GM10248 (cell line): ENCODE data around the gene UGT2B17.

Experiments used
- CTCF ChIA-PET: fragments of 300-600 bp; sonication (Branson Sonifier 250); formaldehyde crosslinking; extraction: SDS; loops from one replicate; lab custom pipeline; 2021; ENCODE audit warnings: antibody characterized with exemption; lab: Yijun Ruan, JAX
- POLR2A ChIA-PET: fragments of 350-650 bp; sonication (Branson Sonifier 250); formaldehyde crosslinking; extraction: SDS; loops from one replicate; lab custom pipeline; 2020; ENCODE audit warnings: antibody characterized with exemption; lab: Yijun Ruan, JAX
- DNase-seq: peaks from one replicate; pipeline ENCODE4 v3.0.0; 2012; ENCODE audit errors: extremely low spot score
- TF ChIP-seq, protein P1 (sequence below): IDR thresholded peaks from 2 replicates; pipeline ENCODE4 v1.5.1; 2012; ENCODE audit warnings: mild to moderate bottlenecking, low read depth; ENCODE audit errors: extremely low read depth, missing control alignments, control extremely low read depth

UGT2B17 gene

DNA sequence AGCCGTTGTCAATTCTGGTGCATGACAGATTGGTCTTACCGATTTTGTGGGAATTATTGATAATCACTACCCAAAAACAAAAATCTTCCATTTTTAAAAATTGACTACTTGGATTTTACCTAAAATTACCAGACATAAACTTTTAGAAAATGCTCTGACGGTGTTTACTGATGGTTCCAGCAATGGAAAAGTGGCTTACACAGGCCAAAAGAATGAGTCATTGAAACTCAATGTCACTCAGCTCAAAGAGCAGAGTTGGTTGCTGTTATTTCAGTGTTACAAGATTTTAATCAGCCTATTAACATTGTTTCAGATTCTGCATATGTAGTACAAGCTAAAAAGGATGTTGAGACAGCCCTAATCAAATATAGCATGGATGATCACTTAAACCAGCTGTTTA lies 23.0 kb upstream of the UGT2B17 start:
- CTCF ChIA-PET, result no interaction called here
- DNase-seq, result no peak
- TF ChIP-seq, protein P1, sequence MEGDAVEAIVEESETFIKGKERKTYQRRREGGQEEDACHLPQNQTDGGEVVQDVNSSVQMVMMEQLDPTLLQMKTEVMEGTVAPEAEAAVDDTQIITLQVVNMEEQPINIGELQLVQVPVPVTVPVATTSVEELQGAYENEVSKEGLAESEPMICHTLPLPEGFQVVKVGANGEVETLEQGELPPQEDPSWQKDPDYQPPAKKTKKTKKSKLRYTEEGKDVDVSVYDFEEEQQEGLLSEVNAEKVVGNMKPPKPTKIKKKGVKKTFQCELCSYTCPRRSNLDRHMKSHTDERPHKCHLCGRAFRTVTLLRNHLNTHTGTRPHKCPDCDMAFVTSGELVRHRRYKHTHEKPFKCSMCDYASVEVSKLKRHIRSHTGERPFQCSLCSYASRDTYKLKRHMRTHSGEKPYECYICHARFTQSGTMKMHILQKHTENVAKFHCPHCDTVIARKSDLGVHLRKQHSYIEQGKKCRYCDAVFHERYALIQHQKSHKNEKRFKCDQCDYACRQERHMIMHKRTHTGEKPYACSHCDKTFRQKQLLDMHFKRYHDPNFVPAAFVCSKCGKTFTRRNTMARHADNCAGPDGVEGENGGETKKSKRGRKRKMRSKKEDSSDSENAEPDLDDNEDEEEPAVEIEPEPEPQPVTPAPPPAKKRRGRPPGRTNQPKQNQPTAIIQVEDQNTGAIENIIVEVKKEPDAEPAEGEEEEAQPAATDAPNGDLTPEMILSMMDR, result no peak
- POLR2A ChIA-PET, result no interaction called here

- POLR2A ChIA-PET, result no interaction called here
- CTCF ChIA-PET, result no interaction called here
- no peak for DNase-seq
- TF ChIP-seq, protein P1, result no peak
Measured at GRCh38 chr4:68597482-68597881, 21.4 kb upstream of the UGT2B17 start.

GRCh38 chr4:68594678-68595077 lies 18.6 kb upstream of the UGT2B17 start:
- ChIA-PET CTCF (no interaction called here), POLR2A (no interaction called here)
- TF ChIP-seq, protein P1, result no peak
- DNase-seq, result no peak

DNA sequence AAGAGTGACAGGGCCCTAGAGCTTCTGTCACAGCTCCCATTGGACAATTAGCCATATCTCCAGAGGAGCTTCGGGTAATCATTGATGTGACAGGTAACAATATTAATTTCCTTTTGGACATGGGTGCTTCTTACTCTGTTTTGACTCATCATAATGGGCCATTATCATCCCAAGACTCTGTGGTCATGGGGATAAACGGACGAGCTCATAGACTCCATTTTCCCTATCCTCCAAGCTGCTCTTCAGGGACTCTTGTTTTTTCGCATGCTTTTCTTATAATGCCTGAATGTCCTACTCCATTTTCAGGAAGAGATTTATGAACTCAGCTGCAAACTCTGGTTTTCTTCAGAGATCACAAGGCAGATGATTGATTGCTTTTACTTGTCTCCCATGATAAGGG lies 17.0 kb upstream of the UGT2B17 start:
- CTCF ChIA-PET, result interaction anchor here (1.0 to 1.1 kb wide), 2 partner anchors 10 to 39 kb away, joined by 3 read pairs; no protein-coding TSS in a partner anchor
- no peak for DNase-seq
- POLR2A ChIA-PET, result no interaction called here
- TF ChIP-seq, protein P1, result no peak

GRCh38 chr4:68592673-68593072 lies 16.6 kb upstream of the UGT2B17 start:
- DNase-seq, result no peak
- ChIA-PET POLR2A (no interaction called here), CTCF (interaction anchor here (1.0 to 1.1 kb wide), 2 partner anchors 9 to 38 kb away, joined by 3 read pairs; no protein-coding TSS in a partner anchor)
- TF ChIP-seq, protein P1, result no peak

- no peak for DNase-seq
- POLR2A ChIA-PET, result no interaction called here
- TF ChIP-seq, protein P1, result no peak
- CTCF ChIA-PET, result no interaction called here
Measured at GRCh38 chr4:68591204-68591603, 15.1 kb upstream of the UGT2B17 start.
